Peyer's patch (tissue), 4 donors: ENCODE data around the gene PNMA6A.

Source experiments
- CTCF ChIP-seq, 6 experiments: fragments of 450-650 bp in 4 of 6; fragments of 200-600 bp in 2 of 6; sonication (generic) in 1 of 6; IDR thresholded peaks; one replicate each; pipeline ENCODE4 v1.5.1; 2017 to 2019; ENCODE audit warnings: antibody characterized with exemption in 6 of 6, mild to moderate bottlenecking in 3 of 6, moderate library complexity in 1 of 6
- POLR2A ChIP-seq, 2 donors: fragments of 450-650 bp; IDR thresholded peaks; one replicate each; pipeline ENCODE4 v1.5.1; 2017; ENCODE audit warnings: antibody characterized with exemption in 2 of 2, mild to moderate bottlenecking in 2 of 2, moderate library complexity in 2 of 2

- no peak for TF ChIP-seq CTCF (IDR thresholded peaks at IDR 0.05)
- TF ChIP-seq POLR2A (IDR thresholded peaks at IDR 0.05): no peak
Measured at GRCh38 chrX:153074935-153075334, 2.7 kb downstream of the PNMA6A start.
